Kidney capillary endothelial cell (primary cell): ENCODE measurements around the gene TMEM231.
A peak's percentile ranks its signal among the peaks of the same experiment; 100 is the strongest.
"Not testable (repeated sequence)": the region's sequence is repeated elsewhere in the genome, so short reads cannot be mapped to it uniquely, and the experiment has no call there.

Source experiments
- DNase-seq: peaks from one replicate; pipeline ENCODE4 v3.0.0-alpha.2; 2018; ENCODE audit warnings: low spot score

Gene TMEM231

DNA sequence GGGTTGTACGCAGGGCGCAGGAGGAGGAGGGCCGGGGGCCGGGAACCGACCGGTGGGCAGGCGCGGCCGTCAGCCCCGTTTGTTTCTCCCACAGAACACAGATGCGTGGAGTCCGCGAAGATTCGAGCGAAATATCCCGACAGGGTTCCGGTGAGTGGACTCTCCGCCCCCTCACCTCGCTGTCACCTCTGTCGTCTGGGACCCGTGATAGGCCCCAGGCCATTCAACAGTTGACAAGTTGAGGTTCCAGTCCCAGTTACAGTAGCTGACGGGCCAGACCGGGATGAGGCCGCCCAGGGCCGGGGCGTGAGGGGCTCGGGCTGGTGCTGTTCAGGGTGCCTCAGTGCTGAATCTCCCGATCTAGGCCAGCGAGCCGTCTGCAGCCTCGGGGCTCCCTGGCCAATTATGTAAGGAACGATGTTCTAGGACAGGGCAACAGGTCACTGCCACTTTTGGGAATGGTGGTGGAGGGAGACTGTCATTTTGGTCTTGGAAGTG is 10.8 kb upstream of the TMEM231 start:
- DNase-seq = no peak

DNA sequence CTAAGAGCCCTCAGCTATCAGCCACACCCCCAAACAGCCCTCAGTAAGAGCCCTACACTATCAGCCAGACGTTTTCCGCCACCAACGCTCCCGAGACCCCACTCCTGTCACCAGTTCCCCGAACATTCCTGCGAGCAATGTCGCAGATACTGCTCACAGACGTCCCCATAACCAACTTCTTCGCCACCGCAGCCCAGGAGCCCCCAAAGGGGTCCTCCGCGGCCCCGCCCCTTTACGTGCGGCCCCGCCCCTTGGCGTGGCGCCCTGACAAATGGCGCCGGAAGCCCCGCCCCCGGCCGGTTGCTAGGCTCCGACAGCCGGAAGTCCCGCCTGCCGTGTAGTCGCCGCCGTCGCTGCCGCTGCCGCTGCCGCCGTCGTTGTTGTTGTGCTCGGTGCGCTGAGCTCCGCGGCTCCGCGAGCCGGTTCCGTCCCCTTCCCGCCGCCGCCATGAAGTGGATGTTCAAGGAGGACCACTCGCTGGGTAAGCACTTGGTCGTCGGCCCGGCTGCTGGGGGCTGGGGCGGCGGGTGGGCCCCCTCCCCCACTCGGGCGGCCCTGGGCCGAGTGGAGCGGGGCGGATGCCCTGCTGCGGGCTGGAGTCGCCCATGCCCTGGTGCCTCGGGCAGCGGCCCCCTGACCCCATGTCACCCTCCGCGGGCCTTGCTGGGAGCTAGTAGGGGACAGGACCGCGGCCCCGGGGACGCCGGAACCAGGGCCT is 10.1 kb upstream of the TMEM231 start, which contains the start of gene GABARAPL2:
Gene GABARAPL2 (plus strand): TSS at position 340 of the 718 bp plus-strand sequence. CDS start 108 bp downstream, at position 448.
- peak; percentile 80 for DNase-seq

DNA sequence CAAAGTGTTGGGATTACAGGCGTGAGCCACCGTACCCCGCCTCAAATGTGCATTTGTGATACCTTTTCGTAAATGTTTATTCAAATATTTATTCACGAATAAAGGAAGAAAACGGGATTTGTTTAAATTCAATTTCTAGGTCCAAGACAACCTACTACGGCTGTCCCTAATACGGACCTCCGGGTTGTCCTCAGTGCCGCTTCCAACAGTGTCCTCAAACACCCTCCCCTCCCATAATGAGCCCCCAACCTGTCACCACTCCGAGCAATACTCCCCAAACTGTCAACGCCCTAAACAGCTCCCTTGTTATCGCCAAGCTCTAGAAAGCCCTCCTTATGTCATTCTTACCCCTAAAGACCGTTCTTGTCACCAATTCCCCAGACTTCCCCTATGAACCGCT is 9.6 kb upstream of the TMEM231 start:
- DNase-seq = no peak

DNA sequence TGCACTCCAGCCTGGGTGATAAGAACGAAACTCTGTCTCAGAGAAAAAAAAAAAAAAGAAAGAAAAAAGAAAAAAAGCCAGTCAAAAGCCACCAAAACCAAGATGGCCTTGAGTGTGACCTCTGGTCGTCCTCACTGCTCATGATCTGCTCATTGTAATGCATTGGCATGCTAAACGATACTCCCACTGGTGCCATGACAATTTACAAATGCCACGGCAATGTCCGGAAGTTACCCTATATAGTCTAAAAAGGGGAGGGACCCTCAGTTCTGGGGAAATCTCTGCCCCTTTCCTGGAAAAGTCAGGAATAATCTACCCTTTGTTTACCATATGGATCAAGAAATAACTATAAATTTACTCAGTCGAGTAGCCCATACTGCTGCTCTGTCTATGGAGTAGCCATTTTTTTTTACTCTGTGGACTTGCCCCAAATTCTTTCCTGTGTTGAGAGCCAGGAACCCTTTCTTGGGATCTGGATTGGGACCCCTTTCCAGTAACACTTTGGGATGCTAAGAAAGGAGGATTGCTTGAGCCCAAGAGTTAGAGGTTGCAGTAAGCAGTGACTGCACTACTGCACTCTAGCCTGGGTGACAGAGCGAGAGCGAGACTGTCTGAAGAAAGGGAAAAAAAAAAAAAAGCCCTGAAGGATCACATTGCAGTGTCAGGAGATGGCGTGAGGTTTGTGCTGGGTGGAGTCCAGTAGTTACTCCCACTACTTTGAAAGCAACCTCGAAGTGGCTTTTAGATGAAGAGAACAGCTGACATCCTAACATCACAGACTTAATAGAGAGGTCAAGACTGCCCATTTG is 3.7 kb upstream of the TMEM231 start:
- no peak for DNase-seq

DNA sequence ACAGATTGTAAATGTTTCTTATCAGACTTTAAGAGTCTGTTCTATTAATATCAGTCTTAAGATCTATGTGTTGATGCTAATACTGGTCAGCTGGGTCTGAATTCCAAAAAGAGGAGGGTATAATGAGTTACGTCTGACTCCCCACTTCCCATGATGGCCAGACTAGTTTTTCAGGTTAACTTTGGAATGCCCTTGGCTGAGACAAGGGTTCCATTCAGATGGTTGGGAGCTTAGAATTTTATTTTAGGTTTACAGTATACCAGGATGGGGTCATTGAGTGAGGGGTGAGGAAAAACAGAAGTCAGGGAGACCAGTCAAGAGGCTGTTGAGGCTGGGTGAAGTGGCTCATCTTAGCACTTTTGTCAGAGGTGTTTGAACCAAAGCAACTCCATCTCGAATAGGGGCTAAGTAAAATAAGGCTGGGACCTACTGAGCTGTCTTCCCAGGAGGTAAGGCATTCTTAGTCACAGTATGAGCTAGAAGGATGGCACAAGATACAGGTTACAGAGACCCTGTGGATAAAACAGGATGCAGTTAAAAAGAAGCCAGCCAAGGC is 2.9 kb upstream of the TMEM231 start:
- no peak for DNase-seq

DNA sequence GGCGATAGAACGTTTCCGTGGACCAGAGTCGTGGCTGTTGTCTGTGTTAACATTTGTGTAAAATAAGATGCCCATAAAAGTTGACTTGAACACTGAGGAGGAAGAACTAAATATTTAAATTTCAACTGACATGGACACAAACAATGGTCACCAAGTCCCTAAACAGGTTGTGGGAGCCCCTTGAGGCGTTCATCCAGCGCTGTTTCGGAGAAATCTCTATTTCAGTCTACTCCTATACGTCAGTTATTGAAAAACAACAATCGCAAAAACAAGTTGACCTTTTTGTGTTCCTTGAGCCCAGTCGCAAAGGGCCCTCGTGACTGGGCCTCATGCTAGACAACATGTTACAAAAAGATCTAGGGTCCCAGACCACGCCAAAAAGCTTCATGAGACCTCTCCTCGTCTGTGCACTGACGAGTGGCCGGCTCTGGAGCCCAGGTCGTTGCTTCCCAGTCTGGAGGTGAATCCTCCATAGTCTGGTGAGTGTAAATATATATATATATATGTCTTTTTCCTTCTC is 439 bp upstream of the TMEM231 start:
- no peak for DNase-seq

DNA sequence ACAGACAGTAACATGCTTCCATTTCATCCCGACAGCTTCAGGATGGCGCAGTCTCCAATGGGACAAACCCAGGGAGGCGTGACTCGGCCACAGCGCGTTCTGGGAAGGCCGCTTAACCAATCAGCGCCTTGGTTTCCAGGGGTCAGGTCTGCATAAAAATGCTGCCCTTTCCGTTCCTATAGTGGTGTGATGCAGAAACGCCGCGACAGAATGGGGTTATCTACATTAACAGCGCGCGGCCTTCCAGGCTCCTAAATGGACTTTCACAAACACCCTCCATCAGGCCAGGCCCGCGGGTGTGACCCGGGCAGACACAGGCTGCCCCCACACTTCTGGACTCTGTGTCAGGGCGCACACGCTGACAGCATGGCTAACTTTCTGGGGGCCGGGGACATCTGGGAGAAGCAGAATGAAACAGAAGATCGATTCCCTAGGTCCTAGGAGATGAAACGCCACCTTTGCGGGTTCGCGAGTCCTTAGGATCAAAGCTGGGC is 792 bp downstream of the TMEM231 start:
- DNase-seq = peak; percentile 86

DNA sequence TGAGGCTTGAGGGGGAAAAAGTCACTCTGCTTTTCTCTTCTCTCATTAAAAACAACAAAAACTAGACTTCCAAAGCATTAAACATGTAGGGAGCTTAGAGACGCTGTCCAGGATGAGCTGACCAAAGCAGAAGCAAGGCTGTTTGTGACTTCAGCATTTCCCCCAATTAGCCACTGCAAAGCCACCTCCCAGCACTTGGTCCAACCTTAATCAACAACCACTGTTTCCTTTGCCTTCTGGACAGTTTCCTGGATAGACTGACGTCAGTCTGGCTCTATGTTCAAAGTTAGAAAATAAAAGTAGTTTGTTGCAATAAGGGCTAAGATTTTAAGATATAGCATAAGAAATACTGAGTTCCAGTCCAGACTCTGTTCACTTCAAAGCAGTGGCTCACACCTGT is 3.1 kb downstream of the TMEM231 start:
- no peak for DNase-seq

DNA sequence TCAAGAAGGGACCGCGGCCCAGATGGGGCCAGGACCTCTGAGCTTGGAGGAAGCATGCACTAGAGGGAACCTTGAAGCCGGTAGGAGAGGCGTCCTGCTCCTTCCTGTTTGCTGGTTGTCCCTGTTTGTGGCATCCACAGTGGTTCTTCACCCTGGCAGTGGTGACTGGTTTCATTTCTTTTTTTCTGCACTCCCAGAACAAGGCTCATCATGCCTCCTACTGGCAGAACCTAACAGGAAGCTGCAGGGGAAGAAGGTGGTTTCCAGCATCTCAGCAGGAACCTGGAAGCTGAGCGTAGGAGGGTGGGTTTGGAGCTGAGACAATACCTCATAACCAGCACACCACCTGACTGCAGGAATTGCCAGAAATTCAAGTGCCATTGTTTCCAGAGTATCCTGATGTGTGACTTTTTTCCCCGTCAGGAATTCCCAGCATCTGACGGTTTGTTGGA is 5.8 kb downstream of the TMEM231 start:
- peak; percentile 63 for DNase-seq

DNA sequence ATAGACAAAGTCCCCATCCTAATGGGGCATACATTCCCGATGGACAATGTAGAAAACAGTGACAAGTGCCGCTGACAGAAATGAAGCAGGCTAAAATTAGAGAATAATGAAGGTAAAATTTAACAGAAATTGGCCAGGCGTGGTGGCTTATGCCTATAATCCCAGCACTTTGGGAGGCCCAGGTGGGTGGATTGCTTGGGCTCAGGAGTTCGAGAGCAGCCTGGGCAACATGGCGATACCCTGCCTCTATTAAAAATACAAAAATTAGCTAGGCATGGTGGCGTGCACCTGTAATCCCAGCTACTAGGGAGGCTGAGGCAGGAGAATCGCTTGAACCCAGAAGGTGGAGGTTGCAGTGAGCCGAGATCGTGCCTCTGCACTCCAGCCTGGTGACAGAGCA is 7.6 kb downstream of the TMEM231 start:
- not testable (repeated sequence) for DNase-seq

DNA sequence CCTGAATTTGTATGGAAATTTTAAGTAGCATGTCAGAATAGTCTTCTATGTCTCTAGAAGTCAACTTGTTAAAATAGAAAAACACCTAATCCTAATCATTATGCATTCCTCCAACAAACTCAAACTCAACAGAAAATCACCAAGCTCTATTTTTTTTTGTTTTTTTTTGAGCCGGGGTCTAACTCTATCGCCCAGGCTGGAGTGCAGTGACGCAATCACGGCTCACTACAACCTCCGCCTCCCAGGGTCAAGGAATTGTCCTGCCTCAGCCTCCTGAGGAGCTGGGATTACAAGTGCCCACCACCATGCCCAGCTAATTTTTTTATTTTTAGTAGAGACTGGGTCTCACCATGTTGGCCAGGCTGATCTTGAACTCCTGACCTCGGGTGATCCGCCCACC is 9.8 kb downstream of the TMEM231 start:
- no peak for DNase-seq

DNA sequence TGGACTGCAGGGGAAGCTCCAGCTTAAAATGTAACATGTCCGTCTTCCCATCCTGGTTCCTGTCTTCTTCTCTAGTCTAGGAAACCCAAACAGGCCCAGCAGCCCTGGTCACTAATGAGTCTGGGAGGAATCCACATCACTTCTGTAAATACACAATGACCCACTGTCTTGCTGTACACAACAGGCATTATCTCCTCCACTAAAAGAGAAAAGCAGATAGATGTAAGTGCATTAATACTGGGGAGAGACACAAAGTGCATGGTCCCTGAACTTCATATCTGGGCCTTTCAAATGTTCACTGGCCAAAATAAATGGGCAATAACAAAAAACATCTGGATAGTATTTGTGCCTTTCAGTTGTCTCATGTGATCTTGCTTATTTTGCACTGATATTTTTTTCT is 10.2 kb downstream of the TMEM231 start:
- not testable (repeated sequence) for DNase-seq

DNA sequence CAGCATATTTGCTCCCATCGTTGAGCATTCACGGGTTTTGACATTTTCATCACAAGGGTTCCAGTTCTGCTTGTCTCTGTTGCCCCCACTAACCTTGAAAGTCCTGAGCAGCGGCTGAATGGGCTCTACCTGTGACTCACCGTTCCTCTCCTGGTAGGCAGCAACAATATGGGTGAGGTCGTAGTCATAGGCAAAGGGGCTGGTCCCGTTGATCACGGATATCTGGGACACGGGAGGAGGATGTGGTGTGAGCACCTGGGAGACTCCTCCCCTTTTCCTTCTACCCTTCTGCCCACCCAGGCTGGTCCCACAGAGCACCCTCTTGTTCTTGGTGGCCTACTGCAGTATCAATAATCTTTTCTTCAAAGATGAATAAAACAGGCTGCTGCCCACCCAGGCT is 13.6 kb downstream of the TMEM231 start:
- not testable (repeated sequence) for DNase-seq

DNA sequence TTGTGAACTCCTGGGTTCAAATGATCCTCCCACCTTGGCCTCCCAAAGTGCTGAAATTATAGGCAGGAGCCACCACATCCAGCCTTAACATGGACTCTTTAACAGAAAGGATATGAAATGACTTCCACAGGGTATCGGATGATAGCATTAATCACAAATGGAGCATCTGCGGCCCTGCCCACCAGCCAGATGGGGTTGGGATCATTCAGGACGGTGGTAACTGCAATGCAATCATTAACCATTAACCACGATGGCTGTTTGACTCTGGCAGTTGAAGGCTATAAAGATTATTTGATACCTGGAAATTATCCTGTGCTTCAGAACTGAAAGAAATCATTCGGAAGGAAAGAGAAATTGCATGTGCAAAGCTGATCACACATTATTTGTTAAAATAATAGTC is 14.8 kb downstream of the TMEM231 start:
- DNase-seq = no peak

DNA sequence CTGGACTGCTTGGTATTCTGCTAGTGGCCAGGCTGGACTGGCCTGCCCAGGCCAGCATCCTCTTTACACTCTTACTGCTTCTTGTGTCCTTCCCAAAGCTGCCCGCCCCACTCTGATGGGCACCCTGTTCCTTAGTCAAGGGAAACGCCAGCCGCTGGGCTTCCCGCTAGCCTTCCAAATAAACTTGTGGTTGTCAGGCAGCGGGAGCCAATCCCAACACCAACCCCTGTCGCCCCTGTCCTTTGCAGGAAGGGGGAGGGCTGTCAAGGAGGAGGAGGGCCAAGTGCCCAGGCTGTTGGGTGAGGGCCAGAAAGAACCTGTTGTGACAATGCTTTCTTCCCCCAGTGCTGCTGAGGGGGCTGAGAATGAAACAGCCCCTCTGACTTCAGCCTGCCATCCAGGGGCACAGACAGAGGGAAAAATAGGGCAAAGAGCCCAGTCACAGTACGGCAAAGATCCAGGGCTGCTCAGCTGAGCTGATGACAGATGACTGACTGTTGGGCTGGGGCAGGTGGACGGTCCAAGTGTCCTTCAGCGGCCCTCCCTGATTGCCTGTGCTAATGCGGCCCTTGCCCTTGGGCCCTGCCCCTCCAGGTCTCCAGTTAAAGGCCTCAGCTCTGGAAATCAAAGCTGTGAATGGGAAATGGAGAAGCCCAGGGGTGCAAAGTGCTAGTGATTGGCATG is 17.0 kb downstream of the TMEM231 start:
- not testable (repeated sequence) for DNase-seq

DNA sequence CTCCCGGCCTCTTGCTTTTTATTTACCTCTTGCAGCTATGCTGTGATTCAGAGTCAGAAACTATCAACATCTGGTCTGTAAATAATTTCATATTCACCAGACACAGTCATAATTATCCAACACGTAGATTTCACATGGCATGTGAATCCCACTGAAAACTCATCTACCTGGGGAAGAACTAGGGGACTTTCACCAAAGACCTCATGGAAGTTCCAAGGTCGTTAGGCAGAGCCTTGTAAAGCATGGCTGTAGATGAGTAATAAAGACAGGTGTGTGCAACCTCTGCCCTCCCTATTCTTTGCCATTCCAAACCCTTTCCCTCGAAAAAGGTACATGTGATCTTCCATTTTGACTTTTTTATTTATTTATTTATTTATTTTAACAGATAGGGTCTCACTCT is 18.3 kb downstream of the TMEM231 start:
- no peak for DNase-seq

DNA sequence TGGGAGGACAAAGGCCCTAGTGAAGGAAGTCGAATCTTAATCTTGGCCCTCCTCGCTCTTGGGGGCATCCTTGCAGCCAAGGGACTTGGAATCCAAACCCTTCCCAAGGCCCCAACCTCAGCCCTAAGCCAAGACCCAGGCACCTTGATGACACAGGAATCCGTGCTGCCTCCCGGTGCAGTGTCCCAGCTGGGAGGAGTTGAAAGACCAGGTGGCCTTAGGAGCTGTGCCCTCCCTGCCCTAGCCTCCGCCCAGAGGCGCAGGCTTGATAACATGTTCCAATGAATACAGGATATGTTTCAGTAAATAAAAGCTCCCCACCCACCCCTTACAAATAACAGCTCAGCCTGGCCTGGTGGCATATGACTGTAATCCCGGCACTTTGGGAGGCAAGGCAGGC is 20.2 kb downstream of the TMEM231 start, which contains the start of gene CHST5:
Gene CHST5 (minus strand): TSS at position 208 of the 400 bp plus-strand sequence. CDS start 5,724 bp downstream, outside the sequence.
- DNase-seq = no peak

DNA sequence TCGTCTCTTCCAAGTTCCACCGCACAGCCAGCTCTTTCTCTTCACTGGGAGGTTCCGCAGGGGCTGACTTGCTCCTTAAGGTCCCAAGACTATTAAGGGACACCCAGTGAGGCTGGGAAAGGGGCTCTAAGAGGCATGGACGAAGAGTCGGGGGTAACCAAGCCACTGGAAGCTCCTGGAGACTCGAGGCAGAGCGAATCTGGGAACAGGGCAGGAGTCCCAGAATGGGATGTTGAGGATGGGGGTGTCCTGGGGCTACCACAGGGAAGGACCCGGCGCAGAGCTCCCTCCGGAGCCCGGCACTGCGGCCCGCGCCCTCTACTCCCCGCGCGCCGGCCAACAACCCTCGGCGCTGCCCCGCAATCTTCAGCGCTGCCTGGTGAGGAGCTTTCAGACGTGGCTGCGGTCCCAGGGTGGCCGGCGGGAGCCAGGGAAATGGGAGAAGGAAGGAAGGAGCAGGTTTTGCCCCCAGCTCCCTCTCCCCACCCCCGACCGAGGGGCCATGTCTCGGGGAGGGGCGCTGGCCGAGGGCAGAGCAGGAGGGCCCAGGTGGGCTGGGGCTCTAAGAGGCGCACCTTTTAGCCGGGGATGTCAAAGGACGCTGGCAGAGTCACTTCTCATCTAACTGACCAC is 20.7 kb downstream of the TMEM231 start:
- no peak for DNase-seq

DNA sequence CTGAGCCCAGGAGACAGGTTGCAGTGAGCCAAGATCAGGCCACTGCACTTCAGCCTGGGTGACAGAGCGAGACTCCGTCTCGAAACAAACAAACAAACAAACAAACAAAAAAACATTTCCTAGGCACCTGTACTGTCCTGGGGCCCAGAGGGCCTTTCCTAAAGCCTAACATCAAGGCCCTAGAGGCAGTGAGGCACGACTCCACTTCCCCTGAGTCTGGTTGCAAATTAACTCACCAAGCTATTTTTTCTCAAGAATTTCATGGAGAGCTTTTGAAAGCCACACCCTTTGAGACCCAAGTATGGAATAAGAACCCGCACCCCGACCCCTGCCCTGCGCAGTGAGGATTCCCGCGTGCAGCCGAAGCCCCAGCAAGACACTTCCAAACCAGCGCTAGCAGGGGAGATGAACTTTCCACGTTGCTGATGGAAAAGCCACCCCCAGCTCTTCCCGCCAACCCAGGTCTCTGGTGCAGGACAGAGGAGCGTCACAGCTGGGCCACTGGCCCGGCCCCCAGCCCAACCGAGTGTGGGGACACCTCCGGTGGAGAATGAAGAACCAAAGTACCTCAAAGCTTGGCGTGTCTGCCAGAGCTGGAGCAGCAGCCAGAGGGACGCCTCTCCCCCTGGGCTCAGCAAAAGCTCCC is 21.4 kb downstream of the TMEM231 start:
- no peak for DNase-seq

DNA sequence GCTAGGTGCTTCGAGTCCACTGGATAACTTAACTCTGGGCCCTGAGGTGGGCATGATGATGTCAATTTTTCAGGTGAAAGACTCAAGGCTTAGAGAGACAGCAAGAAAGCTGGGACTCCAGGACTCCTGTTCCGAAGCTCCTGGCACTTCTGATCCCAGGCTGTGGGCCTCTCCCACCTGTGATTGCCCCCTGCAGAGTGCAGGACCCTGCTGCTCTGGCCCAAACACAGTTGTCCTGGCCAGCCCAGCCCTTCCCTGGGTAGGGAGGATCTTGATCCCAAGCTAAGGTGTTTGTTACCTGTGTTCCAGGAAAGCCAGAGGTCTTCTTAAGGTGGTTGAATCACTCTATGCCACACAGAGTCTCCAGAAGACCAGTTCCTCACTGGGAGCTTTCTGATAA is 23.3 kb downstream of the TMEM231 start:
- no peak for DNase-seq
